ENCODE results near the gene KIF16B. TPM values are rescaled to one million over a fixed set of nuclear protein-coding genes. Genes with fewer than 3 reads are reported as not detected.
"Not testable (repeated sequence)": the region's sequence is repeated elsewhere in the genome, so short reads cannot be mapped to it uniquely, and the experiment has no call there.

Gene KIF16B
- total RNA-seq, 1 experiment from 2014 or later = 12.7 TPM

DNA sequence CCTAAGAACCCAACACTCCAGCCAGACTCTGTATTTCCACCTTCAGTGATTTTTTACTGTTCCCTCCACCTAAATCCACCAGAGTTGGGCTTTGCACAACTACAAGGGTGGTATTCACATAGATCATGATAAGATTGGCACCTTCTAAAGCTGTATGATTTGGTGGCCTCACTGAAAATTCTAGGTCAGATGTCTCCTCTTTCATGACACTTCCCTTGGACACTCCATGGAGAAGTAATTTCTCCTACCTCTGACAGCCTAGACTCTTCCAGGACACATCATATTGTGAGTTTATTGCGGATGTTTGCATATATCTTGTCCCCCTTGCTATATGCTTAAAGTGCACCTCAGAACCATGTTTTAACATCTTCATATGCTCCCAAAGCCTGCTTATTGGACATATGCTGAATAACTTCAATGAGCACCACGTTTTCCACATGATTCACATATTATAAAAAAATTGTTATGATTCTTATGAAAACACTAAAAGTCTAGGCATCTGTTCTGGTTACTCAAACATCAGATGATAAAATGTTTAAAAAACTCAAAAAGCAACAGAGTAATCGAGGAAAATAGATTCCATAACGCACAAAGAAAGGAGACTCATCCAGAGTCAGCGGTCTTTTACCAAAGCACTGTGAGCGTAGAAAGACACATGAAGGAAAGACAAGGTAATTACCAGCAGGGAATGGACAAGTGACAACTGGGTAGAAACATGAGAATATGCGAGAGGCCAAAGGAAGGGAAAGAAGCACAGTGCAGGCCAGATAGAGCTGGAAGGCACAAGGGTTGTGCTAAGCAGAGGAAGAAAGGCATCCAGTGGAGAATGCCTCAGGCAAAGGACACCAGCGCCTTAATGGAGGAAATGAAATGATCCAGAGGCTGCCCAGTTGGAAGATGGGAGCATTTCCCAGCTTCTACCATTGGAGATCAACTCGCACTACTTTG, 46.5 kb downstream of the KIF16B start:
- Histone ChIP-seq H2AFZ (ENCODE audit: low read length) (no peak overlapping the region), H3K27ac (ENCODE audit: low read length) (no peak overlapping the region), H3K4me2 (ENCODE audit: low read length) (no peak overlapping the region), H3K79me2 (ENCODE audit: low read length) (peaks cover 8% of the 10 kb centered on the region), H3K9me3 (ENCODE audit: low read length) (no peaks in the 10 kb centered on the region), H3K4me3 (ENCODE audit: low read length) (no peak overlapping the region), H3K9ac (ENCODE audit: low read length) (no peak overlapping the region), H3K36me3 (ENCODE audit: low read depth, low read length) (no peaks in the 10 kb centered on the region), H3K4me1 (ENCODE audit: insufficient read depth, low read length) (peaks cover 36% of the 10 kb centered on the region), H4K20me1 (ENCODE audit: low read length) (no peaks in the 10 kb centered on the region), H3K27me3 (ENCODE audit: low read length) (no peaks in the 10 kb centered on the region), H3F3A (ENCODE audit: low read length, unreplicated experiment) (peaks cover 6% of the 10 kb centered on the region), H3K9me2 (replicated peaks; ENCODE audit: low read length) (no peaks in the 10 kb centered on the region)
- no TSS peak for BruUV-seq (replicated peaks)
- ATAC-seq = no peak
- ChIA-PET POLR2A (ENCODE audit: unreplicated experiment) (no interaction called here), CTCF (no interaction called here)
- intact Hi-C loops (cut with micrococcal nuclease) = no loop called here
- no peak for TF ChIP-seq EZH2 (IDR thresholded peaks at IDR 0.05; ENCODE audit: low read length, unreplicated experiment)
- DNase-seq = no peak

DNA sequence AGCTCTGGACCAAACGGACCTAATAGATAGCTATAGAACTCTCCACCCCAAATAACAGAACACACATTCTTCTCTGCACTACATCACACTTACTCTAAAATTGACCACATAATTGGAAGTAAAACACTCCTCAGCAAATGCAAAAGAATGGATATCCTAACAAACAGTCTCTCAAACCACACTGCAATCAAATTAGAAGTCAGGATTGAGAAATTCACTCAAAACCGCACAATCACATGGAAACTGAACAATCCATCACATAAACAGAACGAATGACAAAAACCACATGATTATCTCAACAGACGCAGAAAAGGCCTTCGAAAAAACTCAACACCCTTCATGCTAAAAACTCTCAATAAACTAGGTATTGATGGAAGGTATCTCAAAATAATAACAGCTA, 50.6 kb downstream of the KIF16B start:
- DNase-seq; CTCF ChIA-PET; intact Hi-C loops (cut with micrococcal nuclease): not testable (repeated sequence)

DNA sequence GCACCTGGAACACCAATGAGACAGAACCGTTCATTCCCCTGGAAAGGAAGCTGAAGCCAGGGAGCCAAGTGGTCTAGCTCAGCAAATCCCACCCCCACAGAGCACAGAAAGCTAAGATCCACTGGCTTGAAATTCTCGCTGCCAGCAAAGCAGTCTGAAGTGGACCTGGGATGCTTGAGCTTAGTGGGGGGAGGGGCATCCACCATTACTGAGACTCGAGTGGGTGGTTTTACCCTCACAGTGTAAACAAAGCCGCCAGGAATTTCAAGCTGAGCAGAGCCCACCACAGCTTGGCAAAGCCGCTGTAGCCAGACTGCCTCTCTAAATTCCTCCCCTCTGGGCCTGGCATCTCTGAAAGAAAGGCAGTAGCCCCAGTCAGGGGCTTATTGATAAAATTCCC, 53.1 kb downstream of the KIF16B start:
- POLR2A ChIA-PET (ENCODE audit: unreplicated experiment) = no interaction called here
- H3K36me3 ChIP-seq (ENCODE audit: low read depth, low read length) = no peaks in the 10 kb centered on the region
- no peak for DNase-seq
- no peak for ATAC-seq
- no TSS peak for BruUV-seq (replicated peaks)
- intact Hi-C loops (cut with micrococcal nuclease) = no loop called here
- TF ChIP-seq, protein P1, sequence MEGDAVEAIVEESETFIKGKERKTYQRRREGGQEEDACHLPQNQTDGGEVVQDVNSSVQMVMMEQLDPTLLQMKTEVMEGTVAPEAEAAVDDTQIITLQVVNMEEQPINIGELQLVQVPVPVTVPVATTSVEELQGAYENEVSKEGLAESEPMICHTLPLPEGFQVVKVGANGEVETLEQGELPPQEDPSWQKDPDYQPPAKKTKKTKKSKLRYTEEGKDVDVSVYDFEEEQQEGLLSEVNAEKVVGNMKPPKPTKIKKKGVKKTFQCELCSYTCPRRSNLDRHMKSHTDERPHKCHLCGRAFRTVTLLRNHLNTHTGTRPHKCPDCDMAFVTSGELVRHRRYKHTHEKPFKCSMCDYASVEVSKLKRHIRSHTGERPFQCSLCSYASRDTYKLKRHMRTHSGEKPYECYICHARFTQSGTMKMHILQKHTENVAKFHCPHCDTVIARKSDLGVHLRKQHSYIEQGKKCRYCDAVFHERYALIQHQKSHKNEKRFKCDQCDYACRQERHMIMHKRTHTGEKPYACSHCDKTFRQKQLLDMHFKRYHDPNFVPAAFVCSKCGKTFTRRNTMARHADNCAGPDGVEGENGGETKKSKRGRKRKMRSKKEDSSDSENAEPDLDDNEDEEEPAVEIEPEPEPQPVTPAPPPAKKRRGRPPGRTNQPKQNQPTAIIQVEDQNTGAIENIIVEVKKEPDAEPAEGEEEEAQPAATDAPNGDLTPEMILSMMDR (conservative IDR thresholded peaks at IDR 0.05; ENCODE audit: low read depth, low read length) = no peak
- TF ChIP-seq EZH2 (IDR thresholded peaks at IDR 0.05; ENCODE audit: low read length, unreplicated experiment) (no peak), EZH2phosphoT487 (IDR thresholded peaks at IDR 0.05; ENCODE audit: borderline replicate concordance, low read length) (no peak)
- H3K79me2 ChIP-seq (ENCODE audit: low read length) = no peaks in the 10 kb centered on the region
- no peaks in the 10 kb centered on the region for H3K9me2 ChIP-seq (replicated peaks; ENCODE audit: low read length)
- CTCF ChIA-PET = interaction anchor here (0.7 kb wide), 1 partner anchor 11 kb away, joined by 5 read pairs; no protein-coding TSS in a partner anchor
- H3K9me3 ChIP-seq (ENCODE audit: low read length) = no peaks in the 10 kb centered on the region
- no peaks in the 10 kb centered on the region for H3K27me3 ChIP-seq (ENCODE audit: low read length)
- H3F3A ChIP-seq (ENCODE audit: low read length, unreplicated experiment) = no peaks in the 10 kb centered on the region
- H3K4me3 ChIP-seq (ENCODE audit: low read length) = no peak overlapping the region
- H2AFZ ChIP-seq (ENCODE audit: low read length) = no peak overlapping the region
- H3K27ac ChIP-seq (ENCODE audit: low read length) = no peak overlapping the region
- no peaks in the 10 kb centered on the region for H4K20me1 ChIP-seq (ENCODE audit: low read length)
- H3K4me2 ChIP-seq (ENCODE audit: low read length) = no peak overlapping the region
- H3K9ac ChIP-seq (ENCODE audit: low read length) = no peak overlapping the region
- no peaks in the 10 kb centered on the region; the same call in 1 of the 2 replicates for H3K4me1 ChIP-seq (ENCODE audit: insufficient read depth, low read length)

More for the DNA sequence above, 50.6 kb downstream of the KIF16B start:
- H3K79me2 ChIP-seq (ENCODE audit: low read length); H3K9ac ChIP-seq (ENCODE audit: low read length); H4K20me1 ChIP-seq (ENCODE audit: low read length); POLR2A ChIA-PET (ENCODE audit: unreplicated experiment); ATAC-seq; BruUV-seq (replicated peaks); H3K4me3 ChIP-seq (ENCODE audit: low read length); H2AFZ ChIP-seq (ENCODE audit: low read length); H3F3A ChIP-seq (ENCODE audit: low read length, unreplicated experiment); H3K27me3 ChIP-seq (ENCODE audit: low read length); H3K4me1 ChIP-seq (ENCODE audit: insufficient read depth, low read length); H3K36me3 ChIP-seq (ENCODE audit: low read depth, low read length); H3K4me2 ChIP-seq (ENCODE audit: low read length); H3K9me3 ChIP-seq (ENCODE audit: low read length); H3K27ac ChIP-seq (ENCODE audit: low read length); H3K9me2 ChIP-seq (replicated peaks; ENCODE audit: low read length): not testable (repeated sequence)

DNA sequence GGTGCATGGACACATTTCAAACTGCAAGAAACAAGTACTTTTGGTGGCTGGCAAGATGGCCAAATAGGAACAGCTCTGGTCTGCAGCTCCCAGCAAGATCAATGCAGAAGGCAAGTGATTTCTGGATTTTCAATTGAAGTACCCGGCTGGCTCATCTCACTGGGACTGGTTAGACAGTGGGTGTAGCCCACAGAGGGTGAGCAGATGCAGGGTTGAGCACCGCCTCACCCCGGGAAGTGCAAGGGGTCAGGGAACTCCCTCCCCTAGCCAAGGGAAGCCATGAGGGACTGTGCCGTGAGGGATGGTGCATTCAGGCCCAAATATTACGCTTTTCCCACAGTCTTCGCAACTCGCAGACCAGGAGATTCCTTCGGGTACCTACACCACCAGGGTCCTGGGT, 53.6 kb downstream of the KIF16B start:
- H3K79me2 ChIP-seq (ENCODE audit: low read length); H3K36me3 ChIP-seq (ENCODE audit: low read depth, low read length); H3K27ac ChIP-seq (ENCODE audit: low read length); DNase-seq; H2AFZ ChIP-seq (ENCODE audit: low read length); H3K27me3 ChIP-seq (ENCODE audit: low read length); H3K4me3 ChIP-seq (ENCODE audit: low read length); H3K9me2 ChIP-seq (replicated peaks; ENCODE audit: low read length); ATAC-seq; H3F3A ChIP-seq (ENCODE audit: low read length, unreplicated experiment); H3K4me2 ChIP-seq (ENCODE audit: low read length); H3K9ac ChIP-seq (ENCODE audit: low read length); H3K4me1 ChIP-seq (ENCODE audit: insufficient read depth, low read length); H3K9me3 ChIP-seq (ENCODE audit: low read length); H4K20me1 ChIP-seq (ENCODE audit: low read length); BruUV-seq (replicated peaks); POLR2A ChIA-PET (ENCODE audit: unreplicated experiment): not testable (repeated sequence)
- CTCF ChIA-PET = interaction anchor here (0.7 kb wide), 1 partner anchor 11 kb away, joined by 5 read pairs; no protein-coding TSS in a partner anchor
- intact Hi-C loops (cut with micrococcal nuclease) = loop anchor here (2.0 kb wide), 1 partner anchor 53 kb away; the partner anchor contains the start of gene KIF16B

All from PC-3 (cell line).